ENCODE measurements around the gene AGAP1. TPM values are rescaled to one million over a fixed set of nuclear protein-coding genes. Genes with fewer than 3 reads are reported as not detected.

AGAP1 gene
- total RNA-seq, 1 donor from 2014 or later: 20.4 TPM

- no peak for DNase-seq (ENCODE audit: low spot score)
Measured at GRCh38 chr2:235580426-235581157, 86.7 kb downstream of the AGAP1 start.

GRCh38 chr2:235582081-235582686 lies 88.3 kb downstream of the AGAP1 start:
- Histone ChIP-seq H3K27ac (no peak overlapping the region), H4K20me1 (ENCODE audit: low read depth) (peaks cover 73% of the 10 kb centered on the region)
- H3K27ac Mint-ChIP-seq: peak overlapping the region; percentile 77

More at GRCh38 chr2:235580426-235581157, 86.7 kb downstream of the AGAP1 start:
- Mint-ChIP-seq H3K27ac (no peak overlapping the region), H3K4me3 (no peak overlapping the region), H3K9me3 (no peaks in the 10 kb centered on the region), H3K4me1 (peaks cover 56% of the 10 kb centered on the region), H3K27me3 (ENCODE audit: insufficient read depth, low read depth) (peaks cover 3% of the 10 kb centered on the region), H3K36me3 (peaks cover 3% of the 10 kb centered on the region)
- H3K9ac ChIP-seq: no peak overlapping the region
- H3K36me3 ChIP-seq: no peaks in the 10 kb centered on the region
- no peak overlapping the region for H3K4me3 ChIP-seq
- H2AFZ ChIP-seq (replicated peaks): no peak overlapping the region
- H3K4me1 ChIP-seq: peaks cover 30% of the 10 kb centered on the region
- H3K79me2 ChIP-seq (ENCODE audit: low read depth): peaks cover 93% of the 10 kb centered on the region
- no peaks in the 10 kb centered on the region for H3K9me3 ChIP-seq (ENCODE audit: low read depth)
- H3K27me3 ChIP-seq: no peaks in the 10 kb centered on the region
- TF ChIP-seq EZH2phosphoT487 (IDR thresholded peaks at IDR 0.05) (no peak), EZH2 (IDR thresholded peaks at IDR 0.05) (no peak), CTCF (IDR thresholded peaks at IDR 0.05) (no peak)
- H3F3A ChIP-seq (ENCODE audit: low read depth): peaks cover 24% of the 10 kb centered on the region
- H3K27ac ChIP-seq: no peak overlapping the region
- H3K4me2 ChIP-seq: no peak overlapping the region
- H4K20me1 ChIP-seq (ENCODE audit: low read depth): peaks cover 73% of the 10 kb centered on the region

GRCh38 chr2:235582729-235583128 lies 88.9 kb downstream of the AGAP1 start:
- DNase-seq (ENCODE audit: low spot score): no peak
- Mint-ChIP-seq H3K27me3 (ENCODE audit: insufficient read depth, low read depth) (peaks cover under 1% of the 10 kb centered on the region), H3K9me3 (no peaks in the 10 kb centered on the region), H3K4me3 (no peak overlapping the region), H3K27ac (no peak overlapping the region), H3K36me3 (peaks cover 3% of the 10 kb centered on the region), H3K4me1 (peaks cover 52% of the 10 kb centered on the region)
- Histone ChIP-seq H2AFZ (replicated peaks) (no peak overlapping the region), H3K4me2 (no peak overlapping the region), H3K9ac (no peak overlapping the region), H3K4me1 (peaks cover 12% of the 10 kb centered on the region), H3K4me3 (no peak overlapping the region), H3K79me2 (ENCODE audit: low read depth) (peaks cover 81% of the 10 kb centered on the region), H3K36me3 (no peaks in the 10 kb centered on the region), H3K27me3 (no peaks in the 10 kb centered on the region), H4K20me1 (ENCODE audit: low read depth) (peaks cover 75% of the 10 kb centered on the region), H3K9me3 (ENCODE audit: low read depth) (no peaks in the 10 kb centered on the region), H3F3A (ENCODE audit: low read depth) (peaks cover 14% of the 10 kb centered on the region), H3K27ac (no peak overlapping the region)
- TF ChIP-seq EZH2phosphoT487 (IDR thresholded peaks at IDR 0.05): no peak
- TF ChIP-seq CTCF (IDR thresholded peaks at IDR 0.05): no peak
- no peak for TF ChIP-seq EZH2 (IDR thresholded peaks at IDR 0.05)

More at GRCh38 chr2:235582081-235582686, 88.3 kb downstream of the AGAP1 start:
- no peaks in the 10 kb centered on the region for H3K36me3 ChIP-seq
- no peak overlapping the region for H3K4me2 ChIP-seq
- H3K79me2 ChIP-seq (ENCODE audit: low read depth): peaks cover 81% of the 10 kb centered on the region
- peaks cover 3% of the 10 kb centered on the region for H3K27me3 Mint-ChIP-seq (ENCODE audit: insufficient read depth, low read depth)
- TF ChIP-seq CTCF (IDR thresholded peaks at IDR 0.05): no peak
- TF ChIP-seq EZH2phosphoT487 (IDR thresholded peaks at IDR 0.05): no peak
- no peak for TF ChIP-seq EZH2 (IDR thresholded peaks at IDR 0.05)
- H3K36me3 Mint-ChIP-seq: peaks cover 3% of the 10 kb centered on the region
- no peak for DNase-seq (ENCODE audit: low spot score)
- no peaks in the 10 kb centered on the region for H3K9me3 ChIP-seq (ENCODE audit: low read depth)
- H3K4me1 ChIP-seq: peaks cover 14% of the 10 kb centered on the region
- no peaks in the 10 kb centered on the region for H3K9me3 Mint-ChIP-seq
- H3K4me3 ChIP-seq: no peak overlapping the region
- peaks cover 58% of the 10 kb centered on the region for H3K4me1 Mint-ChIP-seq
- H3K27me3 ChIP-seq: no peaks in the 10 kb centered on the region
- no peak overlapping the region for H3K4me3 Mint-ChIP-seq
- H3F3A ChIP-seq (ENCODE audit: low read depth): peaks cover 20% of the 10 kb centered on the region
- no peak overlapping the region for H2AFZ ChIP-seq (replicated peaks)
- H3K9ac ChIP-seq: no peak overlapping the region

Measured in neural progenitor cell (in vitro differentiated cells).